ENCODE measurements around the gene CEP70.

DNA sequence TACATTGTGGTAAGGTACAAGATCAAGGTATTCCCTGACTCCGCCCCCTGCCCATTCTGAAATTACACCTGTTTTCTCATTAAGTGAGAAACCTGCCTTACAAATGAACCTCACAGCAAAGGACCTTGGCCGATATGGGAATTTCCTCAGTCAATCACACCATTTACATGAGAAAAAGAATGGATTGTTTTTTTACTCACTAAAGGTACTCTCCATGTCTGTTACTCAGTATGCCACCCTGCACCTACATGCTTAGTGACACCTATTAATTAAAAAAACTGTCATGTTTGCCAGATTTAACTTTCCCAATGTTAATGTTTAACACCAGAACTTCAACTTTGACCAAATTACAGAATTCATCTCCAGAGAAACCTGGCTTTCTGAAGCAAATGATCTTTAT, 97.6 kb downstream of the CEP70 start:
- TF ChIP-seq, protein P1, sequence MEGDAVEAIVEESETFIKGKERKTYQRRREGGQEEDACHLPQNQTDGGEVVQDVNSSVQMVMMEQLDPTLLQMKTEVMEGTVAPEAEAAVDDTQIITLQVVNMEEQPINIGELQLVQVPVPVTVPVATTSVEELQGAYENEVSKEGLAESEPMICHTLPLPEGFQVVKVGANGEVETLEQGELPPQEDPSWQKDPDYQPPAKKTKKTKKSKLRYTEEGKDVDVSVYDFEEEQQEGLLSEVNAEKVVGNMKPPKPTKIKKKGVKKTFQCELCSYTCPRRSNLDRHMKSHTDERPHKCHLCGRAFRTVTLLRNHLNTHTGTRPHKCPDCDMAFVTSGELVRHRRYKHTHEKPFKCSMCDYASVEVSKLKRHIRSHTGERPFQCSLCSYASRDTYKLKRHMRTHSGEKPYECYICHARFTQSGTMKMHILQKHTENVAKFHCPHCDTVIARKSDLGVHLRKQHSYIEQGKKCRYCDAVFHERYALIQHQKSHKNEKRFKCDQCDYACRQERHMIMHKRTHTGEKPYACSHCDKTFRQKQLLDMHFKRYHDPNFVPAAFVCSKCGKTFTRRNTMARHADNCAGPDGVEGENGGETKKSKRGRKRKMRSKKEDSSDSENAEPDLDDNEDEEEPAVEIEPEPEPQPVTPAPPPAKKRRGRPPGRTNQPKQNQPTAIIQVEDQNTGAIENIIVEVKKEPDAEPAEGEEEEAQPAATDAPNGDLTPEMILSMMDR (IDR thresholded peaks at IDR 0.05) = no peak
- TF ChIP-seq POLR2A (IDR thresholded peaks at IDR 0.05) = no peak
